DMS153 (cell line): ENCODE data around the gene FMN2.
"Not testable (repeated sequence)": the region's sequence is repeated elsewhere in the genome, so short reads cannot be mapped to it uniquely, and the experiment has no call there.

Experiments used
- DNase-seq: peaks from one replicate; lab custom pipeline; 2025; lab: John Stamatoyannopoulos, UW

The FMN2 gene

DNA sequence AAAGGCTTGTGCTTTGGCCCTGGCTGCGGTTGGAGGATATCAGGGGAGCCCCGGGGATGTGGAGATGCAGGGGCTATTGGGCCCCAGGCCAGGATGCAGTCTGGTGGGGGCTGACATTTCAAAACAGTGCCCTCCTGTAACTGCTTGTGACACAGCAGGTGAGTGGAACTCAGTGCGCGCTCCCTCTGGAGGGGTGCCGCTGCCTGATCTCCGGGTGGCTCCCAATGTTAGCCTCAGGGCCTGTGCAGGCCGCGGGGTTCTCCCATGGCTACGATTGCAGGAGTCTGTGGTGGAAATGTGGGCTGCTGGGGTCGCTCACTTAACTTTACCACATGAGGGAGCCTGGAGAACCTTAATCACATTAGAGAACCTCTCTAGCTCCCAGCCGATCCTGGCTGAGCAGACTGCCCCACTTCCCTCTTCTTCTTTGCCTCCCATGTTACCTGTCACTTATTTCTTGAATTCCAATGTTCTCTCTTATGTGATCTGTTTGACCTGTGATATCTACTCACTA lies 163.2 kb downstream of the FMN2 start:
- DNase-seq: no peak

DNA sequence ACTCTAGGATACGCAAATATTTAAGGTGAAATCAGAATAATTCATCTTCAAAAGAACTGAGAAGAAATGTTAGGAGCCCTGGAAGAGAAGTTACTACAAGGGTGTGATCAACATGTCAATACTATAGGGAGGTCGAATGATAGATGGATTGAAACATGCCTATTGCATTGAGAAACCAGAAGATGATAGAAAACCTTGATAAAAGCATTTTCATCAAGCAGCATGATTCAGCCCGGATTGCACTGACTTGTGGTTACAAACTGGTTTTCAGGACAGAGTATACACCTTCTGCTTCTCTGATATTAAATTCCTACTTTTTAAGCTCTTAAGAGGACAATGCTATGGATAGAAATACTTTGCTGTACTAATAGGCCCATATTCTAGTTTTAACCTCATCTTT lies 164.2 kb downstream of the FMN2 start:
- DNase-seq: no peak

DNA sequence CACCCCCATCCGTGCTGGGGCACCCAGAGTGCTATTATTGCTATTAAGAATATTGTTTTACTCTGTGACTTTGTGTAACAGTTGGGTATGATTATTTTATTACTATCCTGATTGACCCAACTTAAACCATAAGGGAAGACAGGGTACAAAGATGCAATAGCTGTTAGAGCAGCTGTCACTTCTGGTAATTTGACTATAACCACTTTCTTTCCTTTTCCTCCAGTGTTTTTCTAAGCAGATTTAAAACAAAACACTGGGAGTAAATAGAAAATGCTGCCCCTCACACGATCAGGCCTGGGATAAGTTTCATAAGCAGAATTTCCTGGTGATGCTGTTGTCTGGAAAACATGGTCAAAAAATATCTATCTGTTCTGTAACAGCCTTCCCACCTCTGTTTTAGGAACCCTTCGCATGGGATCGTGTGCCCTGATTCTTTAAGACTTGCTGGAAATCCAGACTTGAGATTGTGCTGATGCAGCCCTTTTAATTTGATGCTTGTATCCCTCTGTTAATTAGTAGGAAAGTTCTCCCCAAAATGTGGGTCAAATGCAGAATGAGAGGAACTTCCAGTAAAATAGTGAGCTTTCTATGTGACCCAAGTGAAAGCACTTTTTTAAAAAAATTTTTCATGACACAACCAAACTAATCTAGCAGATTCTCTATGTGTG lies 165.3 kb downstream of the FMN2 start:
- DNase-seq: no peak

DNA sequence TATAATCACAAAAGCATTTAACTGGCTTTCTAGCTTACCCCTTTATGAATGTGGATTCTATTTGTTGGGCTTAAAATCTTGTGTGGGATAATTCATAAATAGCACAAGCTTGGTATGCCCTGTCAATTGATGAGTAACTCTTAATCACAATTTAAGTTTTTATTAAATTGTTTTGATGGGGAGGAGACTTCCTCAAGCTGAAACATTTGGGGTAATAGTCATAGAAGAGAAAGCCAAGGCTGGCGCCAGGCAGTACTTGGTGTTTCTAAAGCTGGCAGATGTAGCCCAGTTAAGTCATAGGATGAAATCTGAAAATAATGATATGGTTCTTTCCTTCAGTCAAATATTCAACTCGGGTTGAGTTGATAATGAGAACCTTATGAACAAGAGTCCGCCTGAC lies 167.2 kb downstream of the FMN2 start:
- DNase-seq: no peak

DNA sequence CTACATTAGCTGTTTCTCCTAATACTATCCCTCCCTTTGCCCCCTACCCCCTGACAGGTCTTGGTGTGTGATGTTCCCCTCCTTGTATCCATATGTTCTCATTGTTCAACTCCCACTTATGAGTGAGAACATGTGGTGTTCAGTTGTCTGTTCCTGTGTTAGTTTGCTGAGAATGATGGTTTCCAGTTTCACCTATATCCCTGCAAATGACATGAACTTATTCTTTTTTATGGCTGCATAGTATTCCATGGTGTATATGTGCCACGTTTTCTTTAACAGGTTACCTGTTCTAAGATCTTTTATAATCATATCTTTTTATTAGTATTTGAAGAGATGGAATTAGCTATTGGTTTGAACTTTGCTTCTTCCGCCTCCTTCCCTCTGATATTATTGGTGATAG lies 172.8 kb downstream of the FMN2 start:
- not testable (repeated sequence) for DNase-seq

DNA sequence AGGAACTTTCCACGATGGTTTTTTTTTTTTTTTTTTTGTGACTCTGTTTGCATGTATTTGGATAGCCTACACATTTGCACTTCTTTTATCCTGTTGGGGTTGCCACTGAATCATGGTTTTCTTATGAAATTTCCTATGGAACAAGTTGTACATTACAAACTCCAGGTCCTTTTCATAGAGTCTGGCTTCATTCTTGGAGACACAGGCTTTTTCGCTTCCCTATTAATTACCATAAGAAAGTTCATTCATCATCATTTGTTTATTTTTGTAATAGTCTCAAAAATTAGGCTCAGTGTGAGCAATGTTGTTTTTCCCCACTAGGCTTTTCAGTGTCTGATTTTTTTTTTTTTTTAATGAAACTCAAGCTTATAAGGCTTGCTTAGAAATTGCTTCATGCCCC lies 179.4 kb downstream of the FMN2 start:
- no peak for DNase-seq

DNA sequence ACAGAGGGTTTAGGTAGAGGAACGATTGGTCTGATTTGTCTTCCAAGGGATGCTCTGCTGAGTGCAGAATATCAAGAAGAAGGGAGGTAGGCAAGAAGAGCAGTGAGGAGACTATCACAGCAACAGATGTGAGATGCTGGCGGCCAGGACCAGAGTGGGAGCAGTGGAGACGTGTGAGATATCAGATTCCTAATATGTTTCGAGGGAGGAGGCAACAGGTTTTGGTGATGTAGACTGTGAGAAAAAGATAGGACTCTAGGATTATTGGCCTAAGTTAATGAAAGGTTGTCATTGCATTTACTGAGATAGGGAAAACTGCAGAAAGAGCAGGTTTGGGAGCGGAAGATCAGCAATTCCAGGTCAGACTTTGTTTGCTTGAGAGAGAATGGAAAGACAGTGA lies 182.9 kb downstream of the FMN2 start:
- no peak for DNase-seq

DNA sequence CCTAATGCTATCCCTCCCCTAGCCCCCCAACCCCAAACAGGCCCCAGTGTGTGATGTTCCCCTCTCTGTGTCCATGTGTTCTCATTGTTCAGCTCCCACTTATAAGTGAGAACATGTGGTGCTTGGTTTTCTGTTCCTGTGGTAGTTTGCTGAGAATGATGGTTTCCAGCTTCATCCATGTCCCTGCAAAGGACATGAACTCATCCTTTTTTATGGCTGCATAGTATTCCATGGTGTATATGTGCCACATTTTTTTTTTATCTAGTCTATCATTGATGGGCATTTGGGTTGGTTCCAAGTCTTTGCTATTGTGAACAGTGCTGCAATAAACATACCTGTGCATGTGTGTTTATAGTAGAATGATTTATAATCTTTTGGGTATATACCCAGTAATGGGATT lies 183.5 kb downstream of the FMN2 start:
- not testable (repeated sequence) for DNase-seq

DNA sequence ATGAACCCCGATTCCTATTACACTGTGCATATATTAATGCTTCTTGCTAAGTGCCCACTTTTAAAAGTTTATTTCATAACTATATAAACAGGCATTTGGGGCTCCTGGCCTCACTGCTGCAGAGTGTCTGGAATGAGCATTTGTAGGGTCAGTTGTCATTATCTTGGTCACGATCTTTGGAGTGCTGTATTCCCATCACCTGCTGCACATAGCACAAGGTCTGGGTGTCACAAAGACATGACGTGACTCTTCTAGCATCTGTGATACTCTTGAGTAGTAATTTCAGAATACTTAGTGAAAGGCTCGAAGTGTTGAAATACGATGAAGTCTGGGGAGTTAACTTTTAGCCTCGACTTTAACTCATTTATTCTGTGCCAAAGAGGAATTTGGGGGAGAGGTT lies 186.4 kb downstream of the FMN2 start:
- no peak for DNase-seq

DNA sequence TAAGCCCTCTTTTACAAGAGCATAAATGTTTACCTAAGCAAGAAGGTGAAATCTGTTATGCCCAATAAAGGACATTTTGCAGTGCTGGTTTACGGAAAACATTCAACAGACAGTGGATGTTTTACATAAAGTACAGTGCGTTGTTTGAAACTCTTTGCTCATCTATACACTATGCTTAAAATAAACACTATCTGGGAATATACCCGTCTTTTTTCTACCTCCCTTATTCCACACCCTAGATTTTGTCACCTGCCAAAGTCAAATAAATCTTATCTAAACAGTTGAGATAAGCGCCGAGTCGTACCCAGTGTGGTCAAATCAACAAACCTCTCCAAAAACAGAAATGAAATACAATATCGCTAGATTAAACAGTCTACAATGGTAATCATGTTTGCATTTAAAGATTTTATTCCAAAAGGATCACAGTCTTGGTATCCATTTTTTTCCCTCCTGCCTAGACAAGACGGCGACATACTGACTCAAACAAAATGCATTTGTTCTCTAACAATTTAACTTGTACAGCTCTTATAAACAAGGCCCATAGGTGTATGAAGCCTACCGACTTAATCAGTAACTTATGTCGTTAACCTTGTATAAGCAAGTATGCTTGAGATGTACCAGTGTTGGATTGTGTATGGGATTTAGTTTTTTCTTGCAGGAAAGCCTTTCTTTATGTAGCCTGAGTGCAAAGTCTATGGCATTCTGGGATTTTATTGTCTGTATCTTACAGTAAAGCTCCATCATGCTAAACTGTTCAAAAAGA lies 189.1 kb downstream of the FMN2 start:
- peak; percentile 17 for DNase-seq

DNA sequence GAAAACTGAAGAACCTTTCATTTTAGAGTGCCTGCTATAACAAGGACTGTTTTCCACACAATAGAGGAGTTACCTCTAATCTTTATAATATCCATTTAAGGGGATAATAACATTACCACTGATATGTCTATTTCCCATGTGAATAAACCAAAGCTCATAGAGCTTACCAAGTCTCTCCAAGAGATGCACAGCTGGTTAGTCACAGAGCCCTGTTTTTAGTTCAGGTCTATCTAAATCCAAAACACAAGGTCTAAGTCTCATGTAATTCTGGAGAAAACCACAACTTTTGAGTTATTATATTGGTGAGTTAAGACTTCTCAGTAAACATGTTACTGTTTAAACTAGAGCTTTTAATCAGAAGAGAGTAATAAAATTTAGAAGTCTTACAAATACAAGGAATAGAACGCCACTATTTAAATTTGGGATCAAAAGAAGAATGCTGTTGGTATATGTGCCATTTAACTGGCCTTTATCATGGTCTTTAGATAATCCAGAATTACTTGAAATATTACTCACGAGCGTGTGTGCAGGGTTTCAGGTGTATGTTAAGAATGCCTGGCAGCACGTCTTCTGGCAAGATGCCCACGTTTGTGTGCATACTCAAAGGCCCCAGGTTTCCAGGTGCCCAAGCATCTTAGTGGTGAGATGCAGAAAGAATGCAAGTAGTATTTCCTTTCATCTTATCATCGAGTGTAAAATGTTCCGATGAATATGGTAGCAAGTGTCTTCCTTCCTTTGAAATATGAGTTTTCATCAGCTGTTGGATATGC lies 190.6 kb downstream of the FMN2 start:
- DNase-seq: no peak

DNA sequence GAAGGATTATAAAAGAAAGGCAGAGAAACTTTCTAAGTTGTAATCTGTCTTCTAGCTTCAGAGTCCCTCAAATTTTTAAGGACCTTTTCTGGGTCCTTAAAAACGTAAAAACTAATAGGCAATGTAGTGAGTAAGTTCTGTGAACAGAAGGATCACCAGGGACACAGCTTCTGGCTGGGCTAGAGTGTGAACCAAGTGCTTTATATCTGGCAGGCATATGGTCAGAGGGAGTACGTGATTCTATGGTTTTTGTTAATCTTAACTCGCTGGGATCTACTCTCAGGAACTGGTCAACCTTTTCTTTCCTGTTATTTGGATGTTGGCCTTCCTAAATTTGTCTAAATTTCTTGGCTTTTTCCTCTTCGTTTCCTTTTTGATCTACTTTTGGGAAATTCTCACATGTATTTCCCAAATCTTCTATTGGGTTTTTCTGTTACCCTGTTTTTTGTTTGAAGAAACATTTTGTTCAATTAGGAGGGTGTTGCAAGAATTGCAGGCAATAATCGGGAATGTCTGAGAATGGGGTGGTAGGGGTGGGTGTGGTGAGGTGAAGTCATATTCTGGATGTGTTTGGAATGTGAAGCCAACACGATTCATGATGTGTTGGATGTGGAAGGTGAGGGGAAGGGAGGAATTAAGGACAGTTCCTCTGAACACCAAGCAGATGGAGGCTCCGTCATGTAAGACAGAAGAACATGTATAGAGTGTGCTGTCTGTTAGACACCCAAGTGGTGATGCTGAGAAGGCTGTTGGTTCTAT lies 193.2 kb downstream of the FMN2 start:
- DNase-seq: no peak

DNA sequence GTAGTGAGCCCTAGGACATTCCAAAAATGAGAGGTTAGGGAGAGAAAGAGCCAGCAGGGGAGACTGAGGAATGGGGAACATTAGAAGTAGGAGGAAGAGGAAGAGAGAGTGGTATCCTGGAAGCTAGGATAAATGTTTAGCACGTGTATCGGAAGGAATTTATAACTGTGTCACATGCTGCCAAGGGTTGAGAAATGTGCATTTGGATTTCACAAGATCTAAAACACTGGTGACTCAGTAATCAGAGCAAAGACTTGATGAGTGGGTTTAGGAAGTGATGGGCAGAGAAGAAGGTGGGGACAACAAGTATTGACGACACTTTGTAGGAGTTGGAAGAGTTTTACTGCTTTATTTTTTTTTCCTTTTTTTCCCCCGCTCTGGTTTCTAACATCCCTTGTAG lies 193.9 kb downstream of the FMN2 start:
- no peak for DNase-seq

DNA sequence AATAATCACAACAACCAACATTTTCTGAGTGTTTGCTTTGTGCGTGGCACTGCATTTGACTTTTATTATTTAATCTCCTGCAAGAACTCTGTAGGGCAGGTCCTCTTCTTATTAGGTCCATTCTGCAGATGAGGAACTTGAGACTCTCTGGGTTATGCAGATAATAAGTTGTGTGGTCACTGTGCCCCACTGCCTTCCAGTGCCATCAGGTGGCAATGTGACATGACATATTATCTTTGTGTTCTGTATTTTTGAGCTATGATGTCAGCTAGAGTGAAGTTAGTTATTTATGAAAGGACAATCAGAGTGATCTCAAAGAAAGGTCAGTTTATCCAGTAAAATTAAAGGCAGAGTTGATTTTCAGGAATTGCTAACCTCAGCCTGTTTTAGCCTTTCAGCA lies 196.0 kb downstream of the FMN2 start:
- no peak for DNase-seq

DNA sequence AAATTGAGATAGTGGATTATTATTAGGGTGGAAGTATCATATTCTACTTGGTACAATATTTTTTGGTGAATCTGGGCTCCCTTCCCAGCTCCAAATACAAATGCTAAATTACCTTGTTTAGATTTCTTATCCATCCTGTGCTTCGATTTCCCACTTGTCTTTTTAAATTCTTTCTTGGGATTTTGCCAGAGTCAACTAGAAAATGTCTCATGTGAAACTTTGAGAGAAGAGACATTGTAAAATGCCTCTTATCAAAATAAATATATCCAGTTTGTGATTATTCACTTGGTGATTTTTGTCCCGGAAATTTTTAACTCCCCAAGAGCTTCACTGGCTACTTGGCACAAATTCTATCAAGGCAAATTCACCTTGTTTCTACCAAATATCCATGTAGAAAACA lies 202.0 kb downstream of the FMN2 start:
- no peak for DNase-seq

DNA sequence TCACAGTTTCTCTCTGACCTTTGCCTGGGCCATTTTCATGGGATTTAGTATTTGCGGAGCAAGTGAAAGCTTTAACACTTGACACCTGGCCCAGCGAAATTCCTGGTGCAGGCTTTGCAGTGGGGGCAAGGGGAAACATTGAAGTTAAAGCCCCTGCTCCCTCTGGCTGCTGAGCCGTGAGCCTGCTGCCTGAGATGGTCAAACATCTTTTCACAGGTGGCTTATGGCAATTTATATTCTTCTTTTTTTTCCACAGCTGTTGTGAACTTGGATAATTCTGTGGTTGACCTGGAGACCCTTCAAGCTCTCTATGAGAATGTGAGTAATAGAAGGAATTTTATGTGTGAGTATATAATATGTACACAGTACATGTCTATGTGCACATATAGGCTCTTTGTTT lies 202.9 kb downstream of the FMN2 start:
- no peak for DNase-seq

DNA sequence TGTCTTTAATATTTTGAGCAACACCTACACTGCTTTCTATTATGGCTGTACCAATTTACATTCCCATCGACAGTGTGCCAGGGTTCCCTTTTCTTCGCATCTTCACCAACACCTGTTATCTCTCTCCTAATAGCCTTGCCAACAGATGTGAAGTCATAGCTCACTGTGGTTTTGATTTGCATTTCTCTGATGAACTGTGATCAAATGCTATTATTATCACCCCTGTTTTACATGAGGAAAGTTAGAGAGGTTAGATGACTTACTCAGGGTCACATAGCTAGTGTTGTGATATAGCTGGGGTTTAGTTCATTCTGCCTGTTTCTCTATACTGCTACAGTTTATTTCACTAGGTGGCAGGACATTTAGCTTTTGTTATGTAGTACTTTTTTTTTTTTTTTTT lies 204.1 kb downstream of the FMN2 start:
- no peak for DNase-seq

DNA sequence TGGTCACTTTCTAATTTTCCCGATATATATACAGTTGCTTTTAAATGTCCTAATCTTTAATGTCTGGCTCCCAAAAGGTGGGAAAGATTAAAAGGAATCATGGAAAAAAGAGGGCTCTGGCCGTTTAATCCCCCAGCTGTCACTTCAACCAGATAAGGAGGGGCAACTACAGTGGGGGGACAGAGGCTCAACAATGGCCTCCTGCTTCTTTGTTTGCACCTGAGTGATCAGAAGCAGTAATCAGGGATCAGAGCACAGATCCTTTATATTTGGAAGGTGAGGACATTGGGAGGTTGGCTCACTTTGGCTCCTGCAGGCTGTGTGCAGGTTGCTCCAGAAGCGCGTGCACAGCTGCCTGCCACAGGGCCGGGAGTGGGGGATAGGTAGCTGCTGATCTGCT lies 212.8 kb downstream of the FMN2 start:
- no peak for DNase-seq

DNA sequence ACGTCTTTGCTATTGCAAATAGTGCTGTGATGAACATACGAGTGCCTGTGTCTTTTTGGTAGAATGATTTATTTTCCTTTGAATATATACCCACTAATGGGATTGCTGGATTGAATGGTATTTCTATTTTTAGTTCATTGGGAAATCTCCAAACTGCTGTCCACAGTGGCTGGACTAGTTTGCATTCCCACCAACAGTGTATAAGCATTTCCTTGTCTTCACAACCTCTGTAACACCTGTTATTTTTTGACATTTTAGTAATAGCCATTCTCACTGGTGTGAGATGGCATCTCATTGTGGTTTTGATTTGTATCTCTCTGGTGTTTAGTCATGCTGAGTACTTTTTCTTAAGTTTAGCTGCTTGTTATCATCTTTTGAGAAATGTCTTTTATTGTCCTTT lies 215.0 kb downstream of the FMN2 start:
- no peak for DNase-seq

DNA sequence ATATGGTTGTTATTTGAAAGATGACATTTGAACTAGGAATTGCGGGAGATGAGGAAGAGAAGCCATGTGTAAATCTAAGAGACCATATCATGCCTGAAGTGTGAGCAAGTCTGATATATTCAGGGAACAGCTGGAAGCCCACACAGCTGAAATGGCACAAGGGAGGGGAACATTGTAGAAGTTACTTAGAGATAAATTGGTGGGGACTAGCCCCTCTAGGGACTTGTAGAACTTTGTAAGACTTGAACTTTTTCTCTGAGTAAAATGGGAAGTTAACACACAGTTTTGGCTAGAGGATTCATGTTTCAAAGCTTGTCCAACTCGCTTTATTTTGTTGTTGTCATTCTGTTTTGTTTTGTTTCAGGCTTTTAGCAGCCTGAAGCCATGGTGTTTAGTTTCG lies 216.4 kb downstream of the FMN2 start:
- DNase-seq: no peak

DNA sequence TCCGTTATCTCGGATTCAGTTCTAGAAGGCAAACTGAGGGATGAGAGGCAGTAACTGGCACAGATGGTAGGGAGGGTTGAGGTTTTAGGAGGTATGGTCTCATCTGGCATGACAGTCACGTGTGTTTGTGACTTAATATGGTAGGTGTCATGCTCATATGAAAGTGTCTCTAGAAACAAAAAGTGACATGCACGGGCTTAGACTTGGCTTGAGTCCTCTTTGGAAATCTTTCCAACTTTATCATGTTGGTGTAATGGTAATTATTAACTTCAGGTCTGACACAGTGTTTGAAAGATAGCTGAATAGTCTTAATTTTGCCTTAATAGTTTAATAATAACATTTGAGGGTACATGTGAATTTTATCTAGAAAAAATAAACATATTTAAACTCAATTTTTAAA lies 218.1 kb downstream of the FMN2 start:
- DNase-seq: no peak

DNA sequence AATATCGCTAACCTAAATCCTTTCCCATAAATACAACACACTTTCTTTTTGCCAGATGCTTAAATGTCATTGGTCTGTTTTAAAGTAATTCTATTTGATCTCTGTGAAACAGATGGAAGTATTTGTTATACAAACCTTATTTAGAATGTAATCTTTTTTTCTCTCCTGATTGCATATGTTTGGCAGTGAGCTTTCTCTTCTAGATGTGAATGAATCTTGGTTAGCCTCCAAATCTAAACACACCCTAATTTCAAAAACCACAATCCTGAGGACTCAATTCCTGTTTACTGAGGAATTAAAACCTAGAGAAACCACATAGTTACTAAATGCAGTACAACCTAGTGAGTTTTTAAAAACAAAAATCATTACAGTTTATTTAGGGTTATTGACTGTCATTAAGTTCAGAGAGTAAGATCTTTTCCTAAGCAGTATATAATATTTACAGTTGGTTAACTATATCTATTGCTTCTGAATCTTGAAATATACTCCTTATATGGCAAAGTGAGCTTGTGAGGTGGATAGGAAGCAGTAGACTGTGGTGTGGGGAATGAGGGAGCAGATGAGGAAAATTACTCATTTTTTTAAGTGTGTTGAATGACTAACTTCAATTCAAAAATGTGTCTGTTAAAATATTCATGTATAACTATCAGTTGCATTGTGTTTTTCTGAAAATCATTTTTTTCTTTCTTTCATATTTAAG lies 218.7 kb downstream of the FMN2 start:
- DNase-seq: no peak
